HCT116 (cell line): ENCODE measurements around the gene CCDC39. TPM values are rescaled to one million over a fixed set of nuclear protein-coding genes. Genes with fewer than 3 reads are reported as not detected.

ENCODE experiments used
- ATAC-seq: fragments of 200-7000 bp; cut with Tn5 transposase; 2 replicates; pipeline ENCODE4 v1.9.1; 2020; ENCODE audit warnings: mild to moderate bottlenecking, moderate library complexity
- BruUV-seq: library from RNA; stranded (reverse); fragments of 400-500 nt; replicated peaks from 2 replicates; lab custom pipeline; 2021; lab: Mats Ljungman, UMichigan
- CTCF ChIA-PET: fragments of 300-600 bp; sonication (Branson Sonifier 250); formaldehyde crosslinking; loops from one replicate; lab custom pipeline; 2021; ENCODE audit warnings: antibody characterized with exemption; lab: Charles Lee
- POLR2A ChIA-PET: fragments of 300-600, 350-600 bp; sonication (Branson Sonifier 250); formaldehyde crosslinking; loops from one replicate; lab custom pipeline; 2021; ENCODE audit warnings: antibody characterized with exemption; lab: Charles Lee
- RAD21 ChIA-PET, 2 experiments: fragments of 300-600 bp; sonication (Branson Sonifier 250); formaldehyde crosslinking; loops; one replicate each; lab custom pipeline; 2023; ENCODE audit warnings: low total read pairs in 2 of 2; ENCODE audit not compliant: uncharacterized antibody in 2 of 2, unreplicated experiment in 2 of 2, low non-redundant PET in 1 of 2; lab: Charles Lee
- DNase-seq: peaks from one replicate; pipeline ENCODE4 v3.0.0-alpha.2; 2010; ENCODE audit warnings: low read depth, low spot score
- H2AFZ ChIP-seq: fragments of 200-600 bp; shearing (Covaris generic), sonication (generic); 2 replicates; pipeline ENCODE4 v1.6.1; 2017; ENCODE audit warnings: low read depth, mixed run types, mixed read lengths, antibody characterized with exemption, low read length; ENCODE audit not compliant: poor library complexity, severe bottlenecking
- H3K27ac ChIP-seq: 2 replicates; pipeline ENCODE4 v1.5.1; 2012; ENCODE audit warnings: low read depth, low read length
- H3K27me3 ChIP-seq: fragments of 200-600 bp; sonication (generic); 2 replicates; pipeline ENCODE4 v1.6.1; 2016; ENCODE audit warnings: mixed run types, low read length, mixed read lengths; ENCODE audit not compliant: insufficient read depth
- H3K36me3 ChIP-seq, 2 experiments: fragments of 200-500 bp in 1 of 2; fragments of 200-600 bp in 1 of 2; sonication (Bioruptor generic) in 1 of 2; sonication (generic) in 1 of 2; 2 replicates each; pipeline versions ENCODE4 v1.5.1 to v1.6.1; 2014 to 2016; ENCODE audit warnings: low read length in 2 of 2, inconsistent platforms in 1 of 2, mixed read lengths in 1 of 2, mixed run types in 1 of 2; ENCODE audit not compliant: insufficient read depth in 2 of 2, control insufficient read depth in 1 of 2
- H3K4me1 ChIP-seq, 2 experiments: fragments of 200-600 bp in 1 of 2; sonication (generic) in 1 of 2; 2 replicates each; pipeline versions ENCODE4 v1.5.1 to v1.6.1; 2012 to 2017; ENCODE audit warnings: low read length in 2 of 2, inconsistent platforms in 1 of 2, mild to moderate bottlenecking in 1 of 2, mixed read lengths in 1 of 2, mixed run types in 1 of 2, moderate library complexity in 1 of 2; ENCODE audit not compliant: insufficient read depth in 2 of 2, control insufficient read depth in 1 of 2
- H3K4me2 ChIP-seq: fragments of 200-600 bp; sonication (generic); 2 replicates; pipeline ENCODE4 v1.6.1; 2017; ENCODE audit warnings: mixed run types, low read length, mixed read lengths
- H3K4me3 ChIP-seq, 2 experiments: fragments of 200-600 bp in 1 of 2; sonication (generic) in 1 of 2; replicated peaks in 1 of 2; 2 replicates each; pipeline ENCODE4 v1.5.1; 2011 to 2016; ENCODE audit warnings: low read length in 2 of 2, control low read depth in 1 of 2, low read depth in 1 of 2, mild to moderate bottlenecking in 1 of 2, mixed read lengths in 1 of 2, mixed run types in 1 of 2
- H3K79me2 ChIP-seq: fragments of 200-600 bp; sonication (generic); 2 replicates; pipeline ENCODE4 v1.6.1; 2017; ENCODE audit warnings: mild to moderate bottlenecking, mixed run types, low read length, moderate library complexity, mixed read lengths; ENCODE audit not compliant: insufficient read depth
- H3K9ac ChIP-seq: fragments of 200-600 bp; sonication (generic); 2 replicates; pipeline ENCODE4 v1.6.1; 2016; ENCODE audit warnings: low read length, mixed read lengths
- H3K9me2 ChIP-seq: fragments of 200-600 bp; sonication (generic), shearing (Covaris generic); 2 replicates; pipeline ENCODE4 v1.6.1; 2017; ENCODE audit warnings: mixed run types, mild to moderate bottlenecking, moderate library complexity; ENCODE audit not compliant: insufficient read depth
- H3K9me3 ChIP-seq, 2 experiments: fragments of 200-500 bp in 1 of 2; fragments of 200-600 bp in 1 of 2; sonication (Bioruptor generic) in 1 of 2; sonication (generic) in 1 of 2; 2 replicates each; pipeline ENCODE4 v1.6.1; 2014 to 2017; ENCODE audit warnings: low read length in 2 of 2, mixed read lengths in 2 of 2, inconsistent platforms in 1 of 2, low read depth in 1 of 2, mild to moderate bottlenecking in 1 of 2, mixed run types in 1 of 2, moderate library complexity in 1 of 2; ENCODE audit not compliant: control insufficient read depth in 1 of 2, insufficient read depth in 1 of 2
- H4K20me1 ChIP-seq: fragments of 200-600 bp; sonication (generic), shearing (Covaris generic); 2 replicates; pipeline ENCODE4 v1.6.1; 2017; ENCODE audit warnings: mixed run types, mild to moderate bottlenecking, moderate library complexity; ENCODE audit not compliant: insufficient read depth
- CBX3 ChIP-seq: IDR thresholded peaks from 2 replicates; pipeline ENCODE4 v1.6.1; 2012; ENCODE audit warnings: low read depth
- CEBPB ChIP-seq: IDR thresholded peaks from 2 replicates; pipeline ENCODE4 v1.6.1; 2012; ENCODE audit warnings: low read depth
- EZH2 ChIP-seq: fragments of 200-600 bp; sonication (generic); IDR thresholded peaks from 2 replicates; pipeline ENCODE4 v1.6.1; 2017; ENCODE audit warnings: antibody characterized with exemption, mixed run types
- EZH2phosphoT487 ChIP-seq: fragments of 200-600 bp; IDR thresholded peaks from 2 replicates; pipeline ENCODE4 v1.6.1; 2018; ENCODE audit warnings: antibody characterized with exemption, borderline replicate concordance
- JUND ChIP-seq: IDR thresholded peaks from 2 replicates; pipeline ENCODE4 v1.6.1; 2012
- POLR2A ChIP-seq: IDR thresholded peaks from 2 replicates; pipeline ENCODE4 v1.7.0; 2011; ENCODE audit warnings: borderline replicate concordance; ENCODE audit not compliant: insufficient read depth, insufficient read length; ENCODE audit errors: extremely low read depth
- REST ChIP-seq: IDR thresholded peaks from 2 replicates; pipeline ENCODE4 v1.6.1; 2012; ENCODE audit warnings: low read depth
- SP1 ChIP-seq: IDR thresholded peaks from 2 replicates; pipeline ENCODE4 v1.6.1; 2012; ENCODE audit warnings: low read depth
- ZFX ChIP-seq: fragments of 450-650 bp; IDR thresholded peaks from 2 replicates; pipeline ENCODE4 v1.6.1; 2017
- intact Hi-C: fragments of 100-400 bp; cut with micrococcal nuclease; formaldehyde crosslinking; loops from 2 replicates; pipeline ENCODE4 v1.10.0; 2022
- total RNA-seq: library from RNA; stranded (reverse); gene quantifications from one replicate; pipeline ENCODE4 v1.2.1, GENCODE V29; 2021; ENCODE audit not compliant: unreplicated experiment
- TF ChIP-seq, protein P1 (sequence below): IDR thresholded peaks from 2 replicates; pipeline ENCODE4 v1.6.1; 2012
- TF ChIP-seq, protein P2 (sequence below): IDR thresholded peaks from 2 replicates; pipeline ENCODE4 v1.6.1; 2011; ENCODE audit warnings: mild to moderate bottlenecking, low read length, moderate library complexity; ENCODE audit not compliant: insufficient replicate concordance; ENCODE audit errors: extremely low read depth
- TF ChIP-seq, protein P3 (sequence below): IDR thresholded peaks from 2 replicates; pipeline ENCODE4 v1.6.1; 2012

Gene CCDC39
- total RNA-seq, 1 experiment from 2014 or later: not detected

GRCh38 chr3:180570238-180570637 is 109.1 kb downstream of the CCDC39 start:
- Histone ChIP-seq H3K4me1 (no peaks in the 10 kb centered on the region), H3K9me2 (no peaks in the 10 kb centered on the region), H2AFZ (no peak overlapping the region), H3K4me3 (no peak overlapping the region), H3K36me3 (no peaks in the 10 kb centered on the region), H3K79me2 (no peaks in the 10 kb centered on the region), H3K9ac (no peak overlapping the region), H3K4me2 (no peak overlapping the region), H3K27me3 (peaks cover 25% of the 10 kb centered on the region), H3K27ac (no peak overlapping the region), H3K9me3 (no peaks in the 10 kb centered on the region), H4K20me1 (no peaks in the 10 kb centered on the region; the same call in 1 of the 2 replicates)
- TF ChIP-seq ZFX (no peak), SP1 (no peak), CBX3 (no peak), CEBPB (no peak), EZH2phosphoT487 (no peak), POLR2A (no peak), JUND (no peak), EZH2 (no peak), REST (no peak)
- TF ChIP-seq, protein P1, sequence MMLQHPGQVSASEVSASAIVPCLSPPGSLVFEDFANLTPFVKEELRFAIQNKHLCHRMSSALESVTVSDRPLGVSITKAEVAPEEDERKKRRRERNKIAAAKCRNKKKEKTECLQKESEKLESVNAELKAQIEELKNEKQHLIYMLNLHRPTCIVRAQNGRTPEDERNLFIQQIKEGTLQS: no peak
- TF ChIP-seq, protein P2, sequence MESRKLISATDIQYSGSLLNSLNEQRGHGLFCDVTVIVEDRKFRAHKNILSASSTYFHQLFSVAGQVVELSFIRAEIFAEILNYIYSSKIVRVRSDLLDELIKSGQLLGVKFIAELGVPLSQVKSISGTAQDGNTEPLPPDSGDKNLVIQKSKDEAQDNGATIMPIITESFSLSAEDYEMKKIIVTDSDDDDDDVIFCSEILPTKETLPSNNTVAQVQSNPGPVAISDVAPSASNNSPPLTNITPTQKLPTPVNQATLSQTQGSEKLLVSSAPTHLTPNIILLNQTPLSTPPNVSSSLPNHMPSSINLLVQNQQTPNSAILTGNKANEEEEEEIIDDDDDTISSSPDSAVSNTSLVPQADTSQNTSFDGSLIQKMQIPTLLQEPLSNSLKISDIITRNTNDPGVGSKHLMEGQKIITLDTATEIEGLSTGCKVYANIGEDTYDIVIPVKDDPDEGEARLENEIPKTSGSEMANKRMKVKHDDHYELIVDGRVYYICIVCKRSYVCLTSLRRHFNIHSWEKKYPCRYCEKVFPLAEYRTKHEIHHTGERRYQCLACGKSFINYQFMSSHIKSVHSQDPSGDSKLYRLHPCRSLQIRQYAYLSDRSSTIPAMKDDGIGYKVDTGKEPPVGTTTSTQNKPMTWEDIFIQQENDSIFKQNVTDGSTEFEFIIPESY: no peak
- TF ChIP-seq, protein P3, sequence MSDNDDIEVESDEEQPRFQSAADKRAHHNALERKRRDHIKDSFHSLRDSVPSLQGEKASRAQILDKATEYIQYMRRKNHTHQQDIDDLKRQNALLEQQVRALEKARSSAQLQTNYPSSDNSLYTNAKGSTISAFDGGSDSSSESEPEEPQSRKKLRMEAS: no peak
- ChIA-PET CTCF (no interaction called here), RAD21 (no interaction called here), POLR2A (no interaction called here)
- DNase-seq (no peak), ATAC-seq (no peak)
- intact Hi-C loops: no loop called here
- BruUV-seq: no TSS peak
